K562 (cell line): ENCODE results near the gene LENEP. TPM values are rescaled to one million over a fixed set of nuclear protein-coding genes. Genes with fewer than 3 reads are reported as not detected.

ENCODE experiments used
- ARID4B ChIP-seq: sonication (generic); formaldehyde crosslinking; IDR thresholded peaks from 2 replicates; pipeline ENCODE4 v1.8.0; 2022; ENCODE audit warnings: mild to moderate bottlenecking, missing genetic modification reagents
- BDP1 ChIP-seq: IDR thresholded peaks from 3 replicates; pipeline ENCODE4 v1.6.1; 2011; ENCODE audit not compliant: insufficient read length, insufficient read depth
- CBFB ChIP-seq: sonication (generic); formaldehyde crosslinking; IDR thresholded peaks from 2 replicates; pipeline ENCODE4 v1.4.0; 2020; ENCODE audit warnings: mild to moderate bottlenecking, missing genetic modification reagents
- FOXO4 ChIP-seq: fragments of 450-650 bp; formaldehyde crosslinking; IDR thresholded peaks from 2 replicates; pipeline ENCODE4 v1.4.0; 2020; ENCODE audit warnings: mild to moderate bottlenecking, moderate library complexity
- GTF3C2 ChIP-seq: IDR thresholded peaks from 3 replicates; pipeline ENCODE4 v1.6.1; 2011; ENCODE audit warnings: borderline replicate concordance, mild to moderate bottlenecking, moderate library complexity; ENCODE audit not compliant: insufficient read length; ENCODE audit errors: extremely low read depth
- HDAC3 ChIP-seq: fragments of 450-650 bp; IDR thresholded peaks from 2 replicates; pipeline ENCODE4 v1.6.1; 2018; ENCODE audit warnings: borderline replicate concordance, mild to moderate bottlenecking, moderate library complexity; ENCODE audit not compliant: partially characterized antibody
- ILK ChIP-seq: fragments of 450-650 bp; IDR thresholded peaks from 2 replicates; pipeline ENCODE4 v1.6.1; 2016; ENCODE audit warnings: missing genetic modification characterization, low read depth, mild to moderate bottlenecking, missing compliant biosample characterization, moderate library complexity, borderline replicate concordance
- MBD1 ChIP-seq: fragments of 250-450 bp; sonication (Bioruptor Pico); IDR thresholded peaks from 2 replicates; pipeline ENCODE4 v1.8.0; 2022; ENCODE audit warnings: inconsistent platforms
- MEIS2 ChIP-seq: fragments of 450-650 bp; IDR thresholded peaks from 2 replicates; pipeline ENCODE4 v1.6.1; 2014; ENCODE audit warnings: mild to moderate bottlenecking; ENCODE audit not compliant: partially characterized antibody
- NFXL1 ChIP-seq: fragments of 450-650 bp; formaldehyde crosslinking; IDR thresholded peaks from 2 replicates; pipeline ENCODE4 v1.4.0; 2021; ENCODE audit warnings: mild to moderate bottlenecking
- POLR3G ChIP-seq: IDR thresholded peaks from 2 replicates; pipeline ENCODE4 v1.6.1; 2011; ENCODE audit not compliant: insufficient read length, insufficient replicate concordance; ENCODE audit errors: extremely low read depth
- SMC3 ChIP-seq: conservative IDR thresholded peaks from 2 replicates; pipeline ENCODE4 v1.6.1; 2011; ENCODE audit warnings: low read depth, low read length, improper control_type of control experiment; ENCODE audit not compliant: insufficient read depth
- SP1 ChIP-seq: sonication (generic); formaldehyde crosslinking; IDR thresholded peaks from 2 replicates; pipeline ENCODE4 v1.8.1; 2022; ENCODE audit warnings: mild to moderate bottlenecking, missing genetic modification reagents
- ZBTB17 ChIP-seq: fragments of 450-650 bp; formaldehyde crosslinking; IDR thresholded peaks from 2 replicates; pipeline ENCODE4 v1.4.0; 2020; ENCODE audit warnings: mild to moderate bottlenecking
- ZFP1 ChIP-seq: fragments of 450-650 bp; formaldehyde crosslinking; IDR thresholded peaks from 2 replicates; pipeline ENCODE4 v1.4.0; 2020; ENCODE audit warnings: mild to moderate bottlenecking, mixed read lengths
- ZNF174 ChIP-seq: fragments of 250-450 bp; sonication (Bioruptor Pico); IDR thresholded peaks from 2 replicates; pipeline ENCODE4 v1.4.0; 2020; ENCODE audit warnings: mild to moderate bottlenecking
- ZNF830 ChIP-seq: fragments of 250-450 bp; sonication (Bioruptor Pico); IDR thresholded peaks from 2 replicates; pipeline ENCODE4 v1.5.0; 2021; ENCODE audit warnings: mild to moderate bottlenecking
- polyA plus RNA-seq, 8 experiments: library from polyadenylated mRNA; depleted of rRNA in 4 of 8; stranded (reverse) in 5 of 8; unstranded in 3 of 8; fragments of >200 nt; fragmentation: Nextera tagmentation in 2 of 8; fragmentation: Illumina TruSeq in 1 of 8; extraction: Ambion mirVana in 2 of 8; extraction: Trizol in 1 of 8; gene quantifications; 2 replicates each; pipeline versions ENCODE4 v1.2.1 to v1.2.3, GENCODE V29; 2011 to 2014; ENCODE audit warnings: inconsistent platforms in 1 of 8, missing spikeins in 1 of 8
- total RNA-seq, 7 experiments: library from RNA; depleted of rRNA in 6 of 7; stranded (reverse); fragments of >200 nt in 6 of 7; fragmentation: Illumina TruSeq in 2 of 7; extraction: Trizol in 2 of 7; gene quantifications; 2 replicates each; pipeline versions ENCODE4 v1.2.1 to v1.2.3, GENCODE V29; 2011 to 2021; ENCODE audit warnings: low replicate concordance in 1 of 7

Gene LENEP
- total and polyA plus RNA-seq, 9 of the 15 experiments (the other 6 are each of a cell fraction or from before 2014, with no cell fraction given) = 0.23 to 0.87 (median 0.67) TPM; not detected in 5

DNA sequence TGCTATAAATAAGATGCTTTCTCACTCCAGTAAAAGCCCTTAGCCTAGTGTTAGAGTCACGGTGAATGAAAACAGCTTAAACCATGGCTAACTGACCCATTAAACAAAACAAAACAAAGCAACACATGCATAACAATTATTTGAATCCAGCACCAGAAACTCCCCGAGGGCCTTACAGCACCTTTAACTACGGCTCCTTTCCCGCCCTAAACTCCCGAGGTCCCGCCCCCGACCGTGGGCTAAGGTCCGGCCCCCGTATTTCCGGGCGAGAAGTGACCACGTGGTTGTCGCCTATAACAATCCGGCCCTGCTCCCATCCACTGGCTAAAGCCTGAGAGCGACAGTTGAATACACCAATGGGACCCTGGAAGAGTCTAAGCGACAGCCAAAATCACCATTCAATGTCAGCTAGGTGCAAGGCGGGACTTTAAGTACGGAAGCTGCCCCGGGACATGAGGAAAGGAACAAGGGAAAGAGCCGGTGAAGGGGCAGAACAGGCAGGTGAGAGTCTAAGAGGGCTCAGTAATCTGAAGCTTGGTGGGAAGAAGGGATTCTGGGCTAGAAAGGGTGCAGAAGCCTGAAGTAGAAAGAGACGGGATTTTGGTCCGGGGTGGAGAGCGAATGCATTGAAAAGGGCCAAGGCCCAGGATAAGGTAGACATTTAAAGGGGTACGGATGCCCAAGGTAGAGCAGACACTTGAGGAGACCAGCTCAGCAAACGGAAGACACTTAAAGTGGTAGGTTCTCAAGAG is 10.3 kb upstream of the LENEP start, which contains the start of gene FLAD1 (continued):
- TF ChIP-seq SP1 (CRISPR knock-in tag) = peak; percentile 88
- TF ChIP-seq ARID4B = peak; percentile 64
- no peak for TF ChIP-seq FOXO4
- TF ChIP-seq NFXL1 (CRISPR knock-in tag) = no peak
- no peak for TF ChIP-seq HDAC3
- no peak for TF ChIP-seq CBFB (CRISPR knock-in tag)
- TF ChIP-seq BDP1 = no peak
- no peak for TF ChIP-seq ZBTB17 (CRISPR knock-in tag)
- TF ChIP-seq MBD1 (CRISPR knock-in tag) = no peak
- no peak for TF ChIP-seq GTF3C2
- TF ChIP-seq POLR3G = no peak
- no peak for TF ChIP-seq SMC3
- no peak for TF ChIP-seq ZFP1
- no peak for TF ChIP-seq MEIS2
- TF ChIP-seq ZNF830 (CRISPR knock-in tag) = no peak
- TF ChIP-seq ZNF174 (CRISPR knock-in tag) = no peak
- TF ChIP-seq ILK (tag) = no peak
